HL-60 (cell line): Measurements from ENCODE around the gene JPH3.

Experiments used
- DNase-seq, 2 experiments: peaks; one replicate each; pipeline ENCODE4 v3.0.0-alpha.2; 2010 to 2020; ENCODE audit warnings: low read depth in 1 of 2, low spot score in 1 of 2
- H3K27ac ChIP-seq: fragments of 250-450 bp; sonication (Bioruptor Pico); replicated peaks from 2 replicates; pipeline ENCODE4 v1.5.1; 2020; ENCODE audit warnings: mild to moderate bottlenecking, moderate library complexity
- H3K27me3 ChIP-seq: fragments of 250-450 bp; sonication (Bioruptor Pico); 2 replicates; pipeline ENCODE4 v1.5.1; 2021; ENCODE audit warnings: mild to moderate bottlenecking, moderate library complexity; ENCODE audit not compliant: insufficient read depth, poor library complexity, severe bottlenecking
- H3K4me3 ChIP-seq: replicated peaks from 2 replicates; pipeline ENCODE4 v1.5.1; 2011; ENCODE audit warnings: mild to moderate bottlenecking, control low read depth, low read length; ENCODE audit not compliant: insufficient read depth
- CTCF ChIP-seq: IDR thresholded peaks from one replicate; pipeline ENCODE4 v1.5.1; 2011; ENCODE audit warnings: low read length, control low read depth, inconsistent platforms; ENCODE audit not compliant: insufficient read depth
- GABPA ChIP-seq: IDR thresholded peaks from 2 replicates; pipeline ENCODE4 v1.6.1; 2012; ENCODE audit warnings: low read depth
- POLR2AphosphoS5 ChIP-seq: IDR thresholded peaks from 2 replicates; pipeline ENCODE4 v1.6.1; 2012; ENCODE audit warnings: low read depth
- REST ChIP-seq: IDR thresholded peaks from 2 replicates; pipeline ENCODE4 v1.6.1; 2012; ENCODE audit warnings: low read depth; ENCODE audit not compliant: insufficient replicate concordance
- SPI1 ChIP-seq: IDR thresholded peaks from 2 replicates; pipeline ENCODE4 v1.6.1; 2012; ENCODE audit warnings: low read depth, mild to moderate bottlenecking, borderline replicate concordance

JPH3 gene

GRCh38 chr16:87685766-87686165, 83.5 kb downstream of the JPH3 start:
- no peak for DNase-seq
- Histone ChIP-seq H3K4me3 (no peak overlapping the region), H3K27ac (no peak overlapping the region), H3K27me3 (peaks cover 2% of the 10 kb centered on the region)
- TF ChIP-seq SPI1 = no peak

GRCh38 chr16:87686697-87687096, 84.4 kb downstream of the JPH3 start:
- TF ChIP-seq GABPA (no peak), POLR2AphosphoS5 (no peak), REST (no peak), SPI1 (no peak), CTCF (no peak)
- no peak overlapping the region for H3K27ac ChIP-seq
- DNase-seq = no peak
- H3K4me3 ChIP-seq = no peak overlapping the region
- H3K27me3 ChIP-seq = peaks cover 2% of the 10 kb centered on the region

- peaks cover 2% of the 10 kb centered on the region for H3K27me3 ChIP-seq
- TF ChIP-seq CTCF (no peak), GABPA (no peak), REST (no peak), SPI1 (no peak), POLR2AphosphoS5 (no peak)
These were observed 85.0 kb downstream of the JPH3 start for GRCh38 chr16:87687126-87687910.

GRCh38 chr16:87687998-87688529, 85.8 kb downstream of the JPH3 start:
- DNase-seq = no peak
- no peak overlapping the region for H3K4me3 ChIP-seq
- H3K27me3 ChIP-seq = peaks cover 2% of the 10 kb centered on the region
- TF ChIP-seq SPI1 (no peak), REST (no peak), POLR2AphosphoS5 (no peak), GABPA (no peak), CTCF (no peak)
- H3K27ac ChIP-seq = no peak overlapping the region

More at GRCh38 chr16:87687126-87687910, 85.0 kb downstream of the JPH3 start:
- H3K4me3 ChIP-seq = no peak overlapping the region
- DNase-seq = no peak
- H3K27ac ChIP-seq = no peak overlapping the region
